Endothelial cell (in vitro differentiated cells): ENCODE results near the gene TLE2. TPM values are rescaled to one million over a fixed set of nuclear protein-coding genes. Genes with fewer than 3 reads are reported as not detected.

Experiments
- DNase-seq: peaks from one replicate; pipeline ENCODE4 v3.0.0; 2021; ENCODE audit warnings: low spot score
- H3K27ac Mint-ChIP-seq: one replicate; pipeline ENCODE4 v1.8.0; 2021; ENCODE audit warnings: mixed read lengths, inconsistent platforms; ENCODE audit not compliant: unreplicated experiment
- H3K27me3 Mint-ChIP-seq: one replicate; pipeline ENCODE4 v1.8.0; 2021; ENCODE audit warnings: mild to moderate bottlenecking, moderate library complexity, mixed read lengths, inconsistent platforms; ENCODE audit not compliant: unreplicated experiment
- H3K36me3 Mint-ChIP-seq: one replicate; pipeline ENCODE4 v1.8.0; 2021; ENCODE audit warnings: mild to moderate bottlenecking, low read depth, mixed read lengths, inconsistent platforms; ENCODE audit not compliant: unreplicated experiment
- H3K4me1 Mint-ChIP-seq: one replicate; pipeline ENCODE4 v1.8.0; 2021; ENCODE audit warnings: mild to moderate bottlenecking, mixed read lengths, inconsistent platforms; ENCODE audit not compliant: unreplicated experiment
- H3K4me3 Mint-ChIP-seq: one replicate; pipeline ENCODE4 v1.8.0; 2021; ENCODE audit warnings: mild to moderate bottlenecking, mixed read lengths, inconsistent platforms; ENCODE audit not compliant: unreplicated experiment
- H3K9me3 Mint-ChIP-seq: one replicate; pipeline ENCODE4 v1.8.0; 2021; ENCODE audit warnings: mixed read lengths, inconsistent platforms; ENCODE audit not compliant: unreplicated experiment
- total RNA-seq: library from RNA; stranded (reverse); fragmentation: NEBNext Ultra II Directional; extraction: Animal tissue kit (Norgen Biotek cat#: 25700); gene quantifications from one replicate; pipeline ENCODE4 v1.2.1, GENCODE V29; 2021; ENCODE audit not compliant: unreplicated experiment
- TF ChIP-seq, protein P1 (sequence below): fragments of 200-600 bp; sonication (generic); IDR thresholded peaks from one replicate; pipeline ENCODE4 v1.5.0; 2021; ENCODE audit warnings: antibody characterized with exemption; ENCODE audit not compliant: unreplicated experiment

Gene TLE2
- total RNA-seq, 1 donor from 2014 or later: 5.7 TPM

DNA sequence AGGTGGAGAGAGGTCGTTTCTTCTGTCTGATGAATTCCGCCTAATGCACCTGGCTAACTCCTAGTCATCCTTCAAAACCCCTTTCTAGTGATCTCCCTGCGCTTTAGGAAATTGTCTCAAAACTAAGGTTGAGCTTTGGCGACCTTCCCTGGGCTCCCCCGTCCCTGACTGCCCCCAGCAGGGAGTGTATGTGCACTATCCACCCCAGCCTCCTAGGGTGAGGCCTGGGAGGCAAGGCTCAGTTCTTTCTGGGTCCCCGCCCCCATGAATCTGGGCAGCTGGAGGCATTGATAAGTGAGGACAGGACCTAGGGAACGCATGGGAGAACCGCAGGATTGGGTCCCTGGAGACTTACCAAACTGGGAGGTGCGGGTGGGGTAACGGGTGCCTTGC lies 51.3 kb downstream of the TLE2 start:
- Mint-ChIP-seq H3K36me3 (no peaks in the 10 kb centered on the region), H3K4me3 (no peak overlapping the region), H3K9me3 (no peaks in the 10 kb centered on the region), H3K27me3 (peaks cover 7% of the 10 kb centered on the region), H3K4me1 (peaks cover 12% of the 10 kb centered on the region), H3K27ac (no peak overlapping the region)
- TF ChIP-seq, protein P1, sequence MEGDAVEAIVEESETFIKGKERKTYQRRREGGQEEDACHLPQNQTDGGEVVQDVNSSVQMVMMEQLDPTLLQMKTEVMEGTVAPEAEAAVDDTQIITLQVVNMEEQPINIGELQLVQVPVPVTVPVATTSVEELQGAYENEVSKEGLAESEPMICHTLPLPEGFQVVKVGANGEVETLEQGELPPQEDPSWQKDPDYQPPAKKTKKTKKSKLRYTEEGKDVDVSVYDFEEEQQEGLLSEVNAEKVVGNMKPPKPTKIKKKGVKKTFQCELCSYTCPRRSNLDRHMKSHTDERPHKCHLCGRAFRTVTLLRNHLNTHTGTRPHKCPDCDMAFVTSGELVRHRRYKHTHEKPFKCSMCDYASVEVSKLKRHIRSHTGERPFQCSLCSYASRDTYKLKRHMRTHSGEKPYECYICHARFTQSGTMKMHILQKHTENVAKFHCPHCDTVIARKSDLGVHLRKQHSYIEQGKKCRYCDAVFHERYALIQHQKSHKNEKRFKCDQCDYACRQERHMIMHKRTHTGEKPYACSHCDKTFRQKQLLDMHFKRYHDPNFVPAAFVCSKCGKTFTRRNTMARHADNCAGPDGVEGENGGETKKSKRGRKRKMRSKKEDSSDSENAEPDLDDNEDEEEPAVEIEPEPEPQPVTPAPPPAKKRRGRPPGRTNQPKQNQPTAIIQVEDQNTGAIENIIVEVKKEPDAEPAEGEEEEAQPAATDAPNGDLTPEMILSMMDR: no peak
- no peak for DNase-seq

DNA sequence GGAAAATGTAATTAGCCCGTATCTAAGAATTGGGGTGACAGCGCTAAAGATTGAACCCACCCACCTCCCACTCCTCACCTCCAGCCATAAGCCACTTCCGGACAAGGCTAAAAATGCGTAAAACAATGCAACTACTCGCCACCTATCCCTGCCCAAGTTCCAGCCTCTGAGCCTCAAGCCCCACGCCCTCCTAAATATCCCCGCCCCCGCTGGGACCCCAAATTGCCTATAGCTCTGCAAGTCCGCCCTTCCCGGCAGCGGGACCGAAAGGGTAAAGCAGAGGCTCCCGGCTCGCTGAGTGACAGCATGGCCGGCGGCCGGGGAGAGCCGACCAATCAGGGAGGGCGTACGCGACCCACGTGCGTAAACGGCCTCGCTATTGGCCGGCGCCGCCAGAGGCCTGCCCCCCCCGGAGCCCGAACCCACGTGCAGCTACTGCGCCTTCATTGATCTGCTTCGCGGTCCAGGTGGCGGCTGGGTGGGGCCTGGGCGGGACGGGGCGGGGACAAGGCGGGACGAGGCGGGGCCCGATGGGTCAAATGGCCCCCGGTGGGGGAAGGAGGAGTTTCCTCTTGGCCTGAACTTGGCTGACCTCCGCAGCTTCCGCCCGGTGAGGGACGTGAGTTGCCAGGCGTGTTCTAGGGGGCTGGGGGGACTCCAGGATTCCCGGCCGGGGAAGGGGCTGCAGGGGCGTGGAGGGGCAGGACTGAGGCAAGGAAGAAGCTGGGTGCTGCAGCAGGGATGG lies 51.9 kb downstream of the TLE2 start, which contains the start of gene TLE6:
Gene TLE6, plus strand, starts transcription at position 564 of the 745 bp plus-strand sequence. CDS start 670 bp downstream, outside the sequence.
- H3K27ac Mint-ChIP-seq: no peak within 1 kb of the TSS
- H3K4me1 Mint-ChIP-seq: peaks cover 12% of the 10 kb centered on the region
- no peaks in the 10 kb centered on the region for H3K9me3 Mint-ChIP-seq
- TF ChIP-seq, protein P1: no peak
- no peaks in the 10 kb centered on the region for H3K36me3 Mint-ChIP-seq
- peaks cover 7% of the 10 kb centered on the region for H3K27me3 Mint-ChIP-seq
- peak within 1 kb of the TSS; percentile 73 for H3K4me3 Mint-ChIP-seq
- DNase-seq: peak; percentile 94

DNA sequence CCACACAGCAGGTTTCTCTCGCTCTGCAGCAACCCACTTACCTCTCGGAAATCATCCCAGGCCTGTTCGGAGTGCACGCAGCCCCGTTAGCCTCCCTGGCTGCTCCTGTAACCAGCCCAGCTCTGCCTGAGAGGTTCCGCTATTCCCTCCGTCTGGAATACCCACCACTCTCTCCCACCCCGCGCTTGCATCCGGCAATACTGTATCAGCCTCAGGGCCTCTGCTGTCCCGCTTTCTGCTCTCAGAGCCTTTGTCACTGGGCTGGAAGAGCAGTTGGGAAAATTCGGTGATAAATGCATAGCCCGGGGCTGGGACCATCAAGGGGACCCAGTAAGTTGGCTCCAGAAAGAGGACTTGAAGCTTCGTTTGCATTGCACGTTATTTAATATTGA lies 52.5 kb downstream of the TLE2 start:
- Mint-ChIP-seq H3K4me3 (peak overlapping the region; percentile 73), H3K27me3 (peaks cover 7% of the 10 kb centered on the region), H3K4me1 (peaks cover 14% of the 10 kb centered on the region), H3K27ac (no peak overlapping the region), H3K36me3 (no peaks in the 10 kb centered on the region), H3K9me3 (no peaks in the 10 kb centered on the region)
- no peak for DNase-seq
- TF ChIP-seq, protein P1: no peak

DNA sequence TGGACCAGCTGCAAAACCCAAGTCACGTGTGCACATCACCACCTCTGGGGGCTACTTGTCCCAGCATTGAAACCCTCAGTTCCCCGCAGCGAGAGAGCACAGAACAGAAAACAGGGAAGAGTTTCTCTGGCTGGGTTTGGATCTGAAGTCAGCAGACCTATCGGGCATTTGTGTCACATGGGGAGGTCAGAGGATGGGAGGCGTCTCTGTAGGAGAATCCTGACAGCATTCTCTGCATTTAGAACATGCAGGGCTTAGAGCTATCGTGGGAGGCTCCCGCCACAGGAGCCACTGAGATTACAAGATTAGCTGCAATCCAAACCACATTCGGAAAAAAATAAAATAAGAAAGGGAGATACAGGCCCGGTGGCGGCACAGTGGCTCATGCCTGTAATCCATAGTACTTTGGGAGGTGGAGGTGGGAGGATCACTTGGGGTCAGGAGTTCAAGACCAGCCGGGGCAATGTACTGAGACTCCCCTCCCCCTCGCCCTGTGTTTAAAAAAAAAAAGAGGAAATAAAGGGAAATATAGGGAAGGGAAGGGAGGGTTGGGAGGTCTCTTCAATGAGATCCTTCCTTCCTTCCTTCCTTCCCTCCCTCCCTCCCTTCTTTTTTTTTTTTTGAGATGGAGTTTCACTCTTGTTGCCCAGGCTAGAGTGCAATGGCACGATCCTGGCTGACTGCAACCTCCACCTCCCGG lies 54.6 kb downstream of the TLE2 start:
- Mint-ChIP-seq H3K4me3 (no peak overlapping the region), H3K27me3 (peaks cover 5% of the 10 kb centered on the region), H3K9me3 (no peaks in the 10 kb centered on the region), H3K4me1 (peaks cover 17% of the 10 kb centered on the region), H3K36me3 (no peaks in the 10 kb centered on the region), H3K27ac (peak overlapping the region; percentile 31)
- TF ChIP-seq, protein P1: no peak
- no peak for DNase-seq

DNA sequence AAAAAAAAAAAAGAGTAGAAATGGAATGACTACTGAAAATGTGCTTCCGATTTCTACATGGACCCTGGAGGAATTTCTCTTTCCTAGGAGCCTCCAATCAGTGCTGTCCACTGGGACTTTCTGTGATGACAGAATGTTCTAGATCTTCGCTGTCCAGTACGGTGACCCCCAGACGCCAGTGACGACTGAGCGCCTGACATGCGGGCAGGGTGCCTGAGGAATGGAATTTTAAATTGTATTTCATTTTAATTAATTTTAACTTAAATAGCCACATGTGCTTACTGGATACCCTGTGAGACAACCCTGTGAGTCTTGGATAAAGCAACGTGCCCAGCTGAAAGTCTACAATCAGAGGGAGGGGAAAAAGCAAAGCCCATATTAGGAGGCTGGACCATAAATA lies 55.9 kb downstream of the TLE2 start:
- Mint-ChIP-seq H3K4me1 (peaks cover 17% of the 10 kb centered on the region), H3K9me3 (no peaks in the 10 kb centered on the region), H3K27me3 (peaks cover 2% of the 10 kb centered on the region), H3K27ac (no peak overlapping the region), H3K4me3 (no peak overlapping the region), H3K36me3 (no peaks in the 10 kb centered on the region)
- TF ChIP-seq, protein P1: no peak
- DNase-seq: no peak
